Left ventricle myocardium superior (tissue), 1 donor: ENCODE data around the gene CLCNKB. TPM values are rescaled to one million over a fixed set of nuclear protein-coding genes. Genes with fewer than 3 reads are reported as not detected.
"Not testable (repeated sequence)": the region's sequence is repeated elsewhere in the genome, so short reads cannot be mapped to it uniquely, and the experiment has no call there.

ENCODE experiments used
- ATAC-seq: fragments of 200-7000 bp; cut with Tn5 transposase; one replicate; pipeline ENCODE4 v1.9.1; 2020; ENCODE audit warnings: mild to moderate bottlenecking, moderate library complexity
- DNase-seq: peaks from one replicate; pipeline ENCODE4 v3.0.0-alpha.2; 2020
- intact Hi-C: fragments of 100-400 bp; cut with micrococcal nuclease; formaldehyde crosslinking; loops from one replicate; pipeline ENCODE4 v1.11.0; 2022
- total RNA-seq: library from RNA; stranded (reverse); fragmentation: NEBNext Ultra II Directional; extraction: Animal tissue kit (Norgen Biotek cat#: 25700); gene quantifications from one replicate; pipeline ENCODE4 v1.2.1, GENCODE V29; 2021
- donor health status: DM: no; HTN: yes; CAD: no; lungs with severe emphysema.

CLCNKB gene
- total RNA-seq, 1 donor from 2014 or later: 2.1 TPM

DNA sequence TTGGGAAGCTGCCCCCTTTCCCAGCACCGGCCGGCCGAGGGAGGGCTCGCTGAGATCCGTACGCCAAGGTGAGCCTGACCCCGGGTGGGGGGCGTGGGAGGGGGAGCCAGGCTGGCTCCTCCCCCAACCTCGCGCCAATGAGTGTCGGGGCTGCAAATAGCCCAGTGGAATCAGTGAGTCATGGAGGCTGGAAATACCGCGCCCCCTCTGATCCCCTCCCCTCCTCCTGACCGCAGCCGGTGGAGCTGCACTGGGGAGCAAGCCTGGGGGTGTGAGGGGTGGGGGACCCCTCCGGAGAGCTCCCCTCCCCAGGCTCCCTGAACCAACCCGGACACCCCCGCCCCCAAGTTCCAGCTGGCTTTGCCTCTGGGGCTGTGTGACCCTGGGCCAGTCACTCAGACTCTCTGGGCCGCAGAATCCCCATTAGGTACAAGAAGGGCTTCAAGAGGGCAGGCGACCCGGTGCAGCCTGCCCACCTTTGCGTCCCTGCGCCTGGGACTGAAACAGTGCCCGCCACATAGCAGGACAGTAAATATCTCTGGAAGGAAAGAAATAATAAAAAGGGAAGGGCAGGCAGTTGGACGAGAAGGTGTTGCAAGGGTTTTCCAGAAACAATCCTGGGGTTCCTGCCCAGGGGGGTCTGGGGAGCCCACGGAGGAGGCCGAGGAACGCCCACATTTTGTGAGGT is 30.2 kb upstream of the CLCNKB start:
- ATAC-seq (peak; percentile 42), DNase-seq (peak; percentile 88)
- intact Hi-C loops: no loop called here

DNA sequence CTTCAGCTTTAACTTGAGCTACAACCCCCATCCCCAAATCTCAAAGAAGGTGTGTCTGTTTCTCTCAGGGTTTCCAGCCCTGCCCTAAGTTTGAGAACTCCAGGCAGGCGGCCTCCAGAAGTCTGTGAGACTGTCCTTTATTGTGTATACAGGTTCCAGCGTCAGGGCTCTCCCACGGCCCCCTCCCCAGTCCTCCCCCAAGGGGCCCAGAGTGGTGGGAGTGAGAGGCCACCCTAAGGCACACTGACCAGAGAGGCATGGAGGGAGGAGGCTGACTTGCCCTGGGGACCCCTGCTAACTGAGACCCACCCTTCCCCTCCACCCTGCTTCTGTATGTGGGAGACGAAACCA is 29.7 kb upstream of the CLCNKB start:
- intact Hi-C loops: no loop called here
- ATAC-seq (peak; percentile 0), DNase-seq (no peak)

DNA sequence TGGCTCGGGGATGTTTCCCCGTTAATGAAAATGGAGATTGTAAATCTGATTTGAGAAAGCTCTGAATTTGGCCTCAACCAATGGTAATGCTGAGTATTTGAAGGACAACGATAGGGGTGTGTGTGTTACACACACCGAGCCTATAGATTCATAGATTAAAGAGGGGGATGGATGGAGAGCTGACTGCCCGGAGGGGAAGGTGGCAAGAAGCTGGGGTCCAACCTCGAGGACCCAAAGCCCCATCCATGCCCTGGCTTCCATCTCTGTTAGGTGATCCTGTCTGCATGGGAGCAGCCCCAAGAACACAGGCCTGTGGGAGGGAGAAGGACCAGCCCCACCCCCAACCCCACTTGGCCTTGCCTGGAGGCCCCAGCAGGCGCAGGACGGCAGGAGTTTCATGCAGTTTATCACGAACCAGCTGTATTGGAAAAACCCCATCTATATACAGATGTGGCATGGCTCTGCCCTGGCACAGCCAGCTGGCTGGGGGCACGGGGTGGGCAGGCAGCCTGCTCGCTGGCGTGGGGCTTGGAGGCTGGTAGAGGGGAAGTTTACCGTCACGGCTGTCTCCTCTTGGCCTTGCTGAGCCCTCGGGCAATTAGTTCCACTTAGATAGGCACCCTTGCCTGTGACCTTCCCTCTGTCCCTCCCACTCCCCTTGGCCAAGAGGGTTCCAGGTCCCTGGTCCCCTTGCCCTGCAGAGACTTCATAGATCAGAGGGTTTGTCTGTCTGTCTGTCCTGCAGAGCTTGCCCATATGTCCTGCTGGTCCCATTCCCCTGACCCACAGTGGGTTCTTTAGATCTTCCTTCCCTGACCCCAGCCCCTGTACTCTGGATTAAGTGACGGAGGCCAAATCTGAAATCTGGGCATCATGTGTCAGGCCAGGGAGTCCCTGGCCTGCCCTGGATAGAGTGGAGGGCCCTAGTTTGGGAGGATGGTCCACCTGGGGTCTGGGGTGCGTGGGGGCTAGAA is 28.8 kb upstream of the CLCNKB start:
- intact Hi-C loops: no loop called here
- DNase-seq: peak; percentile 77
- ATAC-seq: peak; percentile 0

DNA sequence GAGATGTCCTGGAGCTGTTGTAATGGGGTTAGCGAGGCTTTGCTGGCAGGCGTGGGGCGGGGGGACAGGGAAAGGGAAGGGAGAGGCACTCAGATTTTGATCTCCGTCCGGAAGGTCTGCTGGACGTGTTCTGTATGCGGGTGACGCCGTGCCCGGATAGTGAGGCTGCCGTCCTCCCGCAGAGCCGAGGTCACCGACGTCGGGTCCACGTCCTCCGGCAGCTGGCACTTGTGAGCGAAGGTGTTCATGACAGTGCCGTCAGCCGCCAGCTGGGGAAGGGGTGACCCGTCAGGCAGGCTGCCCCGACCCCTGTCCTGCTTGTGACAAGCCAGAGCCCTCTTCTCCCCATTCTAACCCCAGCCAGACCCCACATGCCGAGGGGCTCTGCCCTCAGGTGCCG is 28.1 kb upstream of the CLCNKB start:
- no peak for ATAC-seq
- intact Hi-C loops: no loop called here
- DNase-seq: peak; percentile 62

DNA sequence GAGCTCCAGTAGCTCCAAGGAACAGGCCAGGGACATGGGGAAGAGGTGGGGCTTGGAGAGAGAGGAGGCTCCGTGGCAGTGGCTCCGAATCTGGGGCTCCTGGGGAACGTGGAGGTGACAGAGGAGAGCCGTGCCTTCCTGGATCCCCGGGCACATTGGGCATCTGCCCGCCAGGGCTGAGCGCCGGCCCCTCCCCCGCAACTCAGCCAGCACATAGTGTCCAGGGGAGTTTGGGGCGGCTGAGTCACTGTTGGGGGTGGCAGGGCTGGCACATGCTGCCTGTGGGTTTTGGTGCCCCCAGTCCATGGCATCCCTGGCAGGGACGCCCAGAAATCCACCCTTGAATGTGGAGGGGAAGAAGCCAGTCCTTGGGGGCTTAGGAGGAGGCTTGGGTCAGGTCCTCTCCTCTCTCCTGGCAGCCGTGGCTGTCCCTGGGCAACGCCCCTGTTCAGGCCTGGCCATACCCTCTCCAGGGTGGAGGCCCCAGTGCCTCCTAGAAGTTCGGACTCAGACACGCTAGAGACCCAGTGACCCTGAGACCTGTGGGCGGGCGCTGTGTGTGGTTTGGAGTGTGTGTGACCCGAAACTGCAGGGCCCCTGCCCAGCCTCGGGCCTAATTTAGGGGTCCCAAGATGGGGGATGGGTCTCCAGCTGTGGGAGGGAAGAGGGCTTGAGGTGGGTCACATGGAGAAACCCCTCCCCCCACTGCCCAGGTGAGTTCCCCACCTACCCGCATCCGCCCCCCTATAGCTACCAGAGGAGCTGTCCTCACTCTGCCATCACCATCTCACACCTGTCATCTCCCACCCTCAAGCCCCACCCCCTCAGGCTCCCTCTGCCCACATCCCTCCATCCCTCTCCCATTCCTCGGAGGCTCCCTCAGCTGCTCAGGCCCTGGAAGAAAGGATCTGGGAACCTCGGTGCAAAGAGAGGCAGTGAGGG is 27.4 kb upstream of the CLCNKB start:
- intact Hi-C loops: no loop called here
- peak; percentile 80 for DNase-seq
- peak; percentile 1 for ATAC-seq

DNA sequence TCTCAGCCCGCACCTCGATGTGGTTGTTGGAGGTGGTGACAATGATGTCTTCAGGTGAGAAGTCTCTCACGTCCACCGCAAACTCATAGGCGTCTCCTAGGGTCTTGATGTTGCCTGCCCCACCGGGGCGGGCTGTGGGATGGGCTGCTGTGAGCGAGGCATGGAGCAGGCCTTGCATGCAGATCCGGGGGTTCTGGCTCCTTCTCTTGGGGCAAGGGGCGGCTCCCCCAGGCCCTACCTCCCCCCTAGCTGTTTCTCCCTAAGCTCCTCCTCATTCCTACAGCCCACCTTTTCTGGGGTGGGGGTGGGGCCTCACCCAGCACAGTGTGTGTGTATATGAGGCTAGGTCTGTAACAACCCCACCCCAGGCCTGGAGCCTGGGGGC is 26.5 kb upstream of the CLCNKB start:
- intact Hi-C loops: no loop called here
- ATAC-seq (no peak), DNase-seq (no peak)

DNA sequence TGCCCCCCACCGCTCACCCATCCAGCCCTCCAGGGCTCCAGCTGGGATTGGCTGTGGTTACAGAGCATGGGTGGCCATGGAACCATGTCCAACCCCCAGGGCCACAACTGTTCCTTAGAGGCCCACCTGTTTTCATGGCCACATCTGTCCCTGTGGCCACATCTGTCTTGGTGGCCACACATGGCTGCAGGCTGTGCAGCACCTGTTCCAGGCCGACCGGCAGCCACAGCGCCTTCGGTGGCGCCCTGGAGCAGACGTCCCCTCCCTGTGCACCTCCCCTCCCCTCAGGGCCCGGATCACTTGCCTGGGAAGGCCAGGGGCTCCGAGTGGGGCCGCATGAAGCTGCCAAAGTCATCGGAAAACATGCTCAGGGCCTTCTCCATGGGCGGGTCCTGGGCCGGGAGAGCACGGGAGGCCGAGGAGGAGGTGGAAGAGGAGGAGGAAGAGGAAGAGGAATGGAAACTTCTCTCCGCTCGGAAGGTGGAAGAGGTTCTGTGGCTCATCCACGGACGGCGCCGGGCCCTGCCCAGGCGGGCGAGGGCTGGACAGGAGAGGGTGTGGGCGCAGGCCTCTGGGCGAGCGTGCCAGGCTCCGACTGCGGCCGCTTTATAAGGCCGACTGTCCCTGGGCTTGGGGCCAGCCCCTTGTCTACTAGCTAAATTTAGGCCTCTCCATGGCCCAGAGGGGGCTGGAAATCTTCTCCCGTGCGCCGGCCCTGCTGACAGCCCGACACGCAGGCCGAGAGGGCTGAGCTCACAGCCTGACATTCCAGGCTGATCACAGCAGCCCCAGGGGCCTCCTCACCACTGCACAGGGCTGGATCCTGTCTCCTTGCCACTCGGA is 25.9 kb upstream of the CLCNKB start, which contains the start of gene HSPB7:
Gene HSPB7 (minus strand): TSS at position 583 of the 843 bp plus-strand sequence. CDS start 80 bp downstream, at position 503.
- DNase-seq: peak; percentile 95
- intact Hi-C loops: no loop called here
- ATAC-seq: peak; percentile 53

DNA sequence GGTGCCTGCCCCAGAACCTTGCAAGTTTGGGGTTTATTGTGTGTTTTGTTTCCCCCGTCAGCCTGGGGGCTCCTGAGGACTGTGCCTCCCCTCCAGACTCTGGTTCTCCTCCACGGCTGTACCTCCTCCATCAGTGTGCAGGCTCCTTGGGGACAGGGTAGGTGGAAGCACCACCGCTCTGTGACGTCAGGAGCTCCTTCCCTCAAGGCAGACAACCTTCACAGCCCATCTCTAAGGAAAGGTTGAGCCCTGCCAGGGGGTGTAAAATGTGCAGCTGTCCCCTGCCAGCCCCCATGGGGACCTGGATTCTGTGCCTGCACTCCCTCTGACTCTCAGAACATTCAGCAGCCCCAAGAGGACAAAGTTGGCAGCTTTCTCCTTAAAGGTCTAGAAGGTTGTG is 25.3 kb upstream of the CLCNKB start:
- peak; percentile 1 for ATAC-seq
- DNase-seq: no peak
- intact Hi-C loops: no loop called here

DNA sequence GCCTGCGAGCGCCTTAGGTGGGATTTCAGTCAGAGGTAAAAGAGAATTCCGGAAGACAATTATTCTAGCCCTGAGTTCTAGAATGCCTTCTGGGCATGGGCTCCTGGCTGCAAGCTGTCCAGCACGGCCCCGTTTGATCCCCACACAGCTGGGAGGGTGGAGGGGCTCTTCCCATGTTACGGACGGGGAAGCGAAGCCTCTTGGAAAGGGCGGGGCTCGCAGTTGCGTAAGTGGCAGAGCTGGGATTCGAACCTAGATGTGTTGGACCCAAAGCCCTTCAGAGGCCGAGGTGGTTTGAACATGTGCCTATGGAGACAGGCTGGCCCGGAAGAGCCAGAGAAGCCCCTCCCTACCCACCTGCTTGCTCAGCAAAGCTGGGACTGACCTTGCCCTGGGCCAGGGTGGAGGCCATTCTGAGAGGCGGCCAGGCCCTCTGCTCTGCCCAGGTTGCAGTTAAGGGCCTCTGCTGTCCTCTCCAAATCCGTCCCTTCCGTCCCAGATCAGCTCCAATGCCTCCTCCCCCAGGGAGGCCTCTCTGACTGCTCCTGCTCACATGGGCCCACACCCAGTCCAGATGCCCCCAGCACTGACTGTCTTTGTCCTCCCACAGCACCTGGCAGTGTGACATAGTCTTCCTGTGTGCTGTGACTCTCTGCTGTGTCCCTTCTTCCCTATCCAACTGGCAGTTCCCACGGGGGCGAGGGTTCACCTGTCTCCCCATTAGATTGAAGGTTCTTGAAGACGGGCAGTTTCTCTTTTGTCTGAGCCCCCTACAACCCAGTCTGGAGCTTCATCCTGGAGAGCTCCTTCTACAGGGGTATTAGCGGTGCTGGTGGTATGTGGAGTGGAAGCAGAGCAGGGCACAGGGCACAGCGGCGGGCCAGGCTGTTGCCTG is 24.6 kb upstream of the CLCNKB start:
- DNase-seq (peak; percentile 56), ATAC-seq (peak; percentile 41)
- intact Hi-C loops: no loop called here

DNA sequence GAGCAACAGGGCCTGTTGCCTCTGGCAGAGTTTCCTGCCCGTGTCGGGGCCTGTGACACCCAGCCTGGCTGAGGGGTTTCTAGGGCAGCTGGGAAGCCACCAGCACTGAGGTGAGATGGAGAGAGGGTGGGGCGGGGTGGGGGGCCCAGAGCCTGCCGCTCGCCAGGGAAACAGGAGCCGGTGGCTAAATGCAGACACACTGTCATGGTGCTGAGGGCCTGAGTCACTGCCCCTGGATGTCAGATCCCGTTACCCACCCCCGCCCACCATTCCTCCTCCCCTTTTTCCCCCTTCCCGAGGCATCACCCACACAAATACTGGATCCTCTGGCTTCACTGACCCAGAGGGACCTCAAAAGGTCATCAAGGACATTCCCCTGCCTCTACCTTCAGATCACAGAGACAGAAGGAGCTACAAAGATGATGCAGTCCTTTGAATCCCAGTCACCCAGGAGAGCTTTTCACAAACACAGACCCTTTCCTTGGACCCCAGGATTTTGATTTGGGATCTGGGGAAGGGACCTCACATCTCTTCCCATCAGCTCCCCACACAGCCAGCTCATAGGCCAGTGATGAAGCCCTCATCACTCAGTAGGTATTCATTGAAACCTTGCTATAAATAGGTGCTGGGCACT is 23.8 kb upstream of the CLCNKB start:
- ATAC-seq (no peak), DNase-seq (peak; percentile 85)
- intact Hi-C loops: no loop called here

DNA sequence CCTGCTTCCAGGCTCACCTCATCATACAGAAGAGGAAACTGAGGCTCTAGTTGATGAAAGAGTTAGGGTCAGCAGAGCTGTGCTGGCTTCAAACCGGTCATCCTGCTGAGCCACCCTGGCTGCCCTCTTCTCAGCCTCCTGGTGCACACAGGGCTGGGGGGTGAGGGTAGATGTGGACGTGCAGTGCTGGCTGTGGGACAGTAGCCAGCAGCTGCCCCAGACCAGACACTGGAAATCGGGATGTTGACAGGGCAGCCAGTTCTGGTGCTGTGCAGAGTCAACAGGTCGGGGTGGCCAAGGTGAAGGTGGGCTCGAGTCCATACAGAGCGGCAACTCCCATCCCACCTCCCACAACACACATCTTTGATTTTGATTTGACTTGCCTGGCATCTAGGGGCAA is 23.3 kb upstream of the CLCNKB start:
- intact Hi-C loops: no loop called here
- DNase-seq (peak; percentile 65), ATAC-seq (peak; percentile 2)

DNA sequence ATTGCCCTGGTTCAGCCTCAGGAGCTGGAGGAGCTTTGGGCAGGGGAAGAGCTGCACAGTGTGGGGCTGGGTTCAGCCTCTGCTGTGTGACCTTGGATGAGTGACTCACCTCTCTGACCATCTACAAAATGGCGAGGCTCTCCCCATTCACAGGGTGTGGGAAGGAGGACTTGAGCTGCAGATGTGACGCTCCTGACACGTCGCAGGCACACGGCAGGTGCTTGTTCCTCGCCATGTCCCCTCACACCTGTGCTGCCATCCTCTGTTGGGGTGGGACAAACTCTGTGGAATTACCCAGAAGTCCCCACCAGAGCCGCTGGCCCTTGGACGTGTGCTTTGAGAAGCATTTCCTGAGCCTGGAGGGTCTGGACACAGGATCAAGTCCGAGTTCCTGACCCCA is 22.7 kb upstream of the CLCNKB start:
- ATAC-seq, intact Hi-C loops: not testable (repeated sequence)
- DNase-seq: peak; percentile 10

DNA sequence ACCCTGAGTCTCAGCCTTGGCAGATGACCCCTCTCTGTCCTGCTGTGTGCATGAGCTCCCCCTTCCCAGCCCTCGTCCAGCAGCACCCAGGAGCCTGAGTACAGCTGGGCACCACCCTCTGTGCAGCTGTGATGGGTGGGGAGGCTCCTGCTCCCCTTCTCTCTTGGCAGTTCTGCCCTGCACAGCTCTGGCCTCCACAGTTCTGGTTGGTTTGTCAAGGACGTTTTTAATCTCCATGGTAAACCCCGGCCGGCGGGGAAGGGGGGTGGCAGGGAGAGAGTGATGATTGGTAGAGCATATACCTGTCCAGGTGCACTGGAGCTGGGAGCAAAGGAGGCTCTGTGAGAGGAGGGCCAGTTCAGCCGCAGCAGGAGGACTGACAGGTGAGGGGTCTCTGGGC is 21.9 kb upstream of the CLCNKB start, which contains the start of gene CLCNKA:
Gene CLCNKA (plus strand): TSS at position 356 of the 400 bp plus-strand sequence. CDS start 584 bp downstream, outside the sequence.
- ATAC-seq: no peak
- no peak for DNase-seq
- intact Hi-C loops: no loop called here

DNA sequence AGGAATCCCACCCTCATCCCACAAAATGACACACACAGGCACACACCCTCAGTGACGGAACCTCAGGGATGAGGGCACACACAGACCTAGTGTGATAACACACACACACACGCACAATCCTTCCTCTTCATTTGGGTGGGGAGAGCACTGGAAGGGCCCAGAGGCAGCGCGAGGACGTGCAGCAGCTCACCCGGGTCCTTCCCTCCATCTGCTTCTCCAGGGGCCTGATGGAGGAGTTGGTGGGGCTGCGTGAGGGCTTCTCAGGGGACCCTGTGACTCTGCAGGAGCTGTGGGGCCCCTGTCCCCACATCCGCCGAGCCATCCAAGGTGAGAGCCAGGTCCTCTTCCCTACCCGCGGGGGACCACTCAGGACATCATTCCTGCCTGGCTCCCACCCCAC is 21.2 kb upstream of the CLCNKB start:
- DNase-seq: no peak
- intact Hi-C loops: no loop called here

DNA sequence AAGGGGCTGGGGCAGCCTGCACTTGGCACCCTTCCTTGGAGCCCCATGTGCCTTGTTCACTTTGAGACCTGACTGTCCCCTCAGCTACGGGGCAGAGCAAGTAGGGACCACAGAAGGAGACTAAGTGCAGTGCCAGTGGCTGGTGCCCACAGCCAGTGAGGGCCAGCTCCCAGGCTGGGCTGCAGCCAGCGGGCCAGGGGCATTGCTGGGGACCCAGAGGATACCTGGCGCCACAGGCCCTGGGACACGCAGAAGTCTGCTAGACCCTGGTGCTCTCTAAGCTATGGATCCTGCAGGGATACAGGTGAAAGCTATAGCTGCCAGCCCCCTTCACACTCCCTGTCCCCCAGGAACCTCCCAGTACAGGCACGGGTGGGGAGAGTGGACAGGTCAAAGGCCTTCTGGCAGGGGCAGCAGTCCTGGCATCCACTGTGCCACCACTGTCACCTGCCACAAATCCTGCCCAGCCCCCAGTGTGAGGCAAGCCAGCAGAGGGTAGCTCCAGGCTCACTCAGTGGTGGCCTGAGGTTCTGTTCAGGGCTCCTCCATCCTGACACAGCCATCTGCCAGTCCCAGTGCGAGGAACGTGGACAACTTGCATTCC is 20.4 kb upstream of the CLCNKB start:
- DNase-seq (no peak), ATAC-seq (no peak)
- intact Hi-C loops: no loop called here

More for the DNA sequence above, 21.2 kb upstream of the CLCNKB start:
- ATAC-seq: no peak

DNA sequence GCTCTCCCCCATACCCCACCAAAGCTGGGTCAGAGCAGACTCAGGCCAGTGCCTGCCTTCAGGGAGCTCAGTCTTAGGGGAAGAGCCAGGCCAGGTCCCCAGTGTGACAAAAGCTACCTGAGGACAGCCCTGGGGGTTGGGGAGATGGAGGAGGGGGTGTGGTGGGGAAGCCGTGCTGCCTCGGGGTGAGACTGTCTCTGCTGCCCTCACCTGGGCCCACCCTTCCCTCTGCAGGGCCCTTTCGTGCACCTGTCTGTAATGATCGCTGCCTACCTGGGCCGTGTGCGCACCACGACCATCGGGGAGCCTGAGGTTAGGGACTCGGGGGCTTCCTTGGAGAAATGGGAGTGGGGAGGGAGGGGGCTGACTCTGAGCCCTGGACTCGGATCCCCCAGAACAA is 17.3 kb upstream of the CLCNKB start:
- intact Hi-C loops, DNase-seq, ATAC-seq: not testable (repeated sequence)
